HG03066 (cell line): ENCODE measurements around the gene C2orf49.

Source experiments
- ATAC-seq: cut with Tn5 transposase; IDR thresholded peaks from one replicate; pipeline ENCODE4 v1.9.1; 2021; ENCODE audit warnings: low read depth; ENCODE audit not compliant: unreplicated experiment

C2orf49 gene

DNA sequence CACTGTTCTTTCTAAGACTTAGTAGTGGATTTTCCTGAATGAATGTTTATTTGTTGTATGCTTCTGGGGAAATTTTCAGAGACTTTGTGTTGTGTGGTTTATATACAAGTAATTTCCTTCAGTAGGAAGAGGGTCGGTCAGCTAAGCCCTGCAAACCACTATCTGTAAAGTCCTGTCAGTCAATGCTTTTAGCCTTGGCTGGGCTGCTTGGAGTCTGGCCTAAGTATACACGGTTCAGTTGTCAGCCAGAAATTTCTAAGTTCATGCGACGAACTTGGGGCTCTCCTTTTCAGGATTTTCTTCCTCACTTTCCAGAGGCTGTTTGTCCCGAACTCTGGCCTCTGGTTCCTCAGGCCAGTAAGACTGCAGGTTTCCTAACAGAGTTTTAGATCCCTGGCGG is 21.3 kb downstream of the C2orf49 start:
- no peak for ATAC-seq

DNA sequence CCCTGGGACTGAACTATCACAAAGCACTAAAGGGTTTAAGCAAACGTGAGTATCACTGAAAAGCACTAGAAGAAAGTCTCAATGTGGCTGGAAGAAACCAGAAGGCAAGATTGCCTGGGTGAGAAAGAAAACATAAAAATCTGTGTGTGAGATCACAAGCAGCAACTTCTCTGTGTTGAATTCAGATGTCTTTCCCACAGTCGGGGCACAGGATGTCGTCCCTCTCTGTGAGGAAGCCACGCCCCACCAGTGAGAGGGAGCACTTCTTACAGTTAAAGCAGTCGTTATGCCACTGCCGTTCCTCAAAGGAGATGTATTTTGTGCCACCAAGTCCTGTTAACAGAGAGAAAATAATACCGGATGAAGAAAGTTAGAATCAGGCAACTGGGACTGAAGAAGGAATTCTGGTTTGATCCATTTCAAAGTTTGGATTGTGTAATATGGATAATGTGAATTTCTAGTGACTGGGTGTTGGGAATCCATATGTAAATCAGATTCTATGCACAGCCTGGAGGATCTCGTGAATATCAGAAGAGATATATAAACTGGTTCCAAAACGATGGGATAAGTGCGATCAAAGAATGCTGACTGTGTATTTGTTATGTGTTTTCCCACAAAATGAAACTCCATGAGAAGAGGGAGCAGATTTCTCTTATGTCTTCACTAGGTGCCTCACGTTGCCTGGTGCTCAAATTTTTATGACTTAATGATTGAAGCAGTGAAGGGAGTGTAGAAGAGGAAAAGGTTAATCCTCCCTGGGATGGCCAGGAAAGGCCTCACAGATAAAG is 24.0 kb downstream of the C2orf49 start:
- no peak for ATAC-seq

DNA sequence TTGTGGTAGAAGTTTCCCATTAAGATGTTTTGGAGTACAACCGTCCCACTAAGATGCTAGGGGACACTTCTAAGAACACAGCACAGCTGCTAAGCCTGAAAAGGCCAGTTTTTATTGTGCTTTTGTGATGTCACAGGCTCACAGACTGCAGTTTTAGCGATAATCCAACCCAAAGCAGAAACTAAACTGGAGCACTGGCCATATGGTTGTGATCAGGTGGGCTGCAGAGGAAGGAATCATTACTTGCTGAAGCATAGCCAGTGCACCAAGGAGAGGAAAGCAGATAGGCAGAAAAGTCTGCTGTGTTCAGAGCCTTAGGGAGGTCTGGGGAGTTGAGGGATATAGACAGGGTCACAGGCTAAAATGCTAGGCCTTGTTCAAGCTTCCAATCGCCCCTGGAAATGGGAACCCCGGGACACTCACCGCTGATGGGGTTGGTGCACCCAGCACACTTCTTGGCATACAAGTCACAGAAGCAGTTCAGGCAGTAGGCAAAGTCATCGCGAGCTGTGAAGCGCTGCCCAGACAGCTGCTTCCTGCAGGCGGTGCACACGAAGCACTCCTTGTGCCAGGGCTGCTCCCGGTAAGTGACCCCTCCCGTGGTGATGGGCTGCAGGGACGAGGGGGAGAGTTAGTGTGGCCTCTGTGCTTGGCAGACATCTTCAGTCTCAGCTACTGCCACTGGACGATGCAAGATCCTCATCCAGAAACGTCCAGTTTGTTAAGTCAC is 25.7 kb downstream of the C2orf49 start:
- no peak for ATAC-seq

DNA sequence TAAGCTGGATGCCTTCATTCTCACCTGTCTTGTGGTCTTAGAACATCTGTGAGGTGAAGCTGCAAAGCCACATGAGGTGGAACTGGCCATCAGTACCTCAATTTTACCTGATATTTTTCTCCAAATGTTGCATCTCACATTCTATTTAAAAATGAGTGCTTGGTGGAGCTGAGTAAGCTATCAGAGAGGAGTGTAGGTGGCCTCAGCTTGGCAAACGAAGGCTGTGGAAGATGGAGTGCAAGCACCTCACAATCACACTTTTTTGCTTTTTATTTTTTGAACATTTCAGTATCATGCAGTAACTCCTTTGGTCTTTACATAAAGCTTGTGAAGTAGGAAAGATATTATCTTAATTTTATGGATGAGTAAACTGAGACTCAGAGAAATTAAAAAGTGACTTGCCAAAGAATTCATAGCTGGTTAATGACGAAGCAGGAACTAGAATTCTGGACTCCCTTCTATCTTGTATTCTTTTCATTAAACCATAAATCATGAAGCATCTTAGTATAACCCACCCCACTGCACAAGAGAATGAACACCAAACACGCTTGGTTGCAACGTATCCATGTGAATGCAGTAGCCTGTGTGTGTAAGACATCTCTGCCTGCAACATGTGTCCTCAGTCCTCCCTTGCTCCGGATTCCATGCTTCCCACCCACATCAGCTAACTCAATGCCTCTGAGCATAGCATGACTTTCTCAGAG is 27.2 kb downstream of the C2orf49 start:
- ATAC-seq = no peak

DNA sequence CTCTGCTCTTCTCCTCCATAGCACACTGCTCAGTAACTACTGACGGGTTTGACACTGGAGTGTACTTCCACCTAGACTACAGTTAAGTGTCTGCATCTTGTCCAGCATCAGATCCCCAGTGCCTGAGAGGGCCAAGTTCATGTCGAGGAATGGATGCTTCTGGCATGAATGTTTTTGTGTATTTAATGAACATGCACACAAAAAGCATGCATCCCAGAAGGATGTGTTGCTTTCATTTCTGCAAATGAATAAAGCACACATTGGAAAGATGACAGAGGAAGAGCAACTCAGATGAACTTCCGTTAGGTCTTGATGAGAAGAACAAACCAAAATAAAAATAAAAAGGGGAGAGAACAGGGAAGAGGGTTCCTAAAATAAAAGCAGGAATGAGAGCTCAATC is 27.9 kb downstream of the C2orf49 start:
- no peak for ATAC-seq

DNA sequence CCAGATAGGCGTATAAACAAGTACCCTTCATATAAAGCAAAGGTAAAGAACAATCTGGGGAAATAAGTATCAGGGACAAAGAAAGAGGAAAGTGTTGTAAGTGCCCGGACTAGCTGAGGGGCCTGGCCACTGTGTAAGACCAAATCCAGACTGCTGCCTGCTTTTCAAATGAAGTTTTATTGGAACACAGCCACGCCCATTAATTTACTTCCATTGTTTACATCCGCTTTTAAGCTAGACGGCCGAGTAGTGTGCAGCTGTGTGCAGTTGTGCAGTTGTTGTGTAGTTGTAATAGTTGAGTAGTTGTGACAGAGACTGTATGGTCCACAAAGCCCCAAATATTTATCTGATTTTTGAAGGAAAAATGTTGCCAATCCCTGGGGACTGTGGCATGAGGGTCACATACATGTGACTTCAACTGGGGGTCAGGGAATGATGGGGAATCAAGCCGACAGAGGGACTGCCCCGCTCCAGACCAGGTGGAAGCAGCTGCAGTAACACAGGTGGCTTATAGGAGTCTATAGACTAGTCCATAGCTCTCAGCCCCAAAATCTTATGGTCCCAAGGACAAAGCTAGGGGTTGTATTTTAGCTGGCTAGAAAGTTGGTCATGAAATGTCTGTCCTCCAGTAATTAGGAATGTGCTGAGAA is 31.5 kb downstream of the C2orf49 start:
- no peak for ATAC-seq

DNA sequence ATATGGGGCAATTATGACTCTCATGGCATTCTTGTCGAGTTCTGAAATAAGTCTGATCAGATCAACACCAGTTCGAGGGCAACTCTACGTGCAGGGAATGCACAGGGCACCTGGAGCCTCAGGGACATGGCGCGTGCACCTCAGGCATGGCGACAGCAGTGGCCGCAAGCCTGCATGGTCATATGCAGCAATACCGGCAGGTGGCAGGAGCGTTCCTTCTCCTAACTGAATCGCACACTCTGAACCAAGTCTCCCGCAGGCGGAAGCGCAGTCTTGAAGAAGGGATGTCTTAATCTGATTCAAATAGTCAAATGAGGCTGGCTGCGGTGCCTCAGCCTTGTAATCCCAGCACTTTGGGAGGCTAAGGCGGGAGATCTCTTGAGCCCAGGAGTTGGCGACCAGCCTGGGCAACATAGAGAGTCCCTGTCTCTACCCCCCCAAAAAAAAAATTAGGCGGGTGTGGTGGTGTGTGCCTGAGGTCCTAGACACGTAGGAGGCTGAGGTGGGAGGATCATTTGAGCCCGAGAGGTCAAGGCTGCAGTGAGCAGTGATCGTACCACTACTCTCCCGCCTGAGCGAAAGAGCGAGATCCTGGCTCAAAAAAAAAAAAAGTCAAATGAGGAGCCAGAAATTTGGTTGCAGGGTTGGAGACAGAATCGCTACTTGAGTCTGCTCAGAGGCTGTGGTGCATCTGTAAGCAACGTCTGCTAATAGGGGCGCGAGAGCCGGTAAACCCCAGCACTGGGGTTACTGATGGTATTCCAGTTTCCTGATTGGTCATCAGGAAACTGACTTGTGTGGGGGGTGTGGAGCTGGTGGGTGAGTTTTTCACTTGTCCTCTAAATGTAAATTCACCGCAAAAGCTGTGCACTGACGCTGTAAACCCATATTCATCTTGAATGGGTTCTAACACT is 32.7 kb downstream of the C2orf49 start:
- ATAC-seq = peak; percentile 85

DNA sequence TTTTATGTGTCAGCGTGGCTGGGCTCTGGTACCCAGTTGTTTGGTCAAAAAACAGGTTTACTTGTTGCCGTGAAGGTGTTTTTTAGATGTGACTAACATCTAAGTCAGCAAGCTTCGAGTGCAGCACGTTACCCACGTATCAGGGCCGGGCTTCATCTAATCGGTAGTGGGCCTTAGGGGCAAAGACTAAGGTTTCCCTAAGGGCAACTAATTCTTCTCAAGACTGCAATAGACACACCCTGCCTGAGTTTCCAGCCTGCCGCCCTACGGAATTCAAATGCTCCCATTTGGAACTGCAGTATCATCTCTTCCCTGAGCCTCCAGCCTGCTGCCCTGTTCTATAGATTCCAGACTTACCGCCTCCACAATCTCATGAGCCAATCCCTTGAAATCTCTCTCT is 33.8 kb downstream of the C2orf49 start:
- ATAC-seq = no peak

DNA sequence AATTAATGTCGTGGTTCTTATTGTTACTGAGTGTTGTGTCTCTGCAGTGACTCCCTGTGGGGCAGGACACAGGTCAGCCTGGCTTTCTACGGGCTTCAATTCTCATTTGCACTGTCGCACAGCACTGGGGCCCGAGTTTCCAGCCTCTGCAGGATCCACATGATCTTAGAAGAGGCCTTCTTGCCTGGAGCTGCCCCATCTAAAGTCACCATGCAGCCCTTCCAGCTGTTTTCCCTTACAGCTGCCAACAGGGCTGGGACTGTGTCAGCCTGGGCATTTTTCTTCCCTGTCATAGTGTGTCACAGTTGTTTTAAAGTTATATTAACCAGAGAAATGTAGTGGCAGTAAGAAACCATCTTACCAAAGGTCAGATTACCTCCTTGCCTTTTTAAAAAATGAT is 34.5 kb downstream of the C2orf49 start:
- ATAC-seq = no peak

DNA sequence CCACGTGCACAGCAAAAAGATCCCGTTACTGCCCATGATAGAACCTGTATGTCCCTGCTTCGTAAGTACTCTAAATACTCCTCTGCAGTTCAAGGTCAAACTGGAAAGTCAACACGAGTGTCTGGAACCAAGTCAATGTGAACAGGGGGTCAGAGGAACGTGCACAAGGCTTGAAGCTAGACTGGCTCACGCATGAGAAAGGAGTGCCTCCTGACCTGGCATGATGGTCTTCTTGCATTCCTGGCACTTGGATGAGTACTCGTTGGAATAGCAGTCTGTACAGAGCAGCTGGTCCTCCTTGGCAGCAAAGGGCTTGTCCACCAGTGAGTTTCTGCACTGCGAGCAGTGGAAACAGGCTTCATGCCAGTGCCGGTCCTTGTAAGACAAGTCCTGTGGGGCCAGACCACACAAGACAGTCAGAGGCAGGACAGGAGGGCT is 36.0 kb downstream of the C2orf49 start:
- peak; percentile 8 for ATAC-seq

DNA sequence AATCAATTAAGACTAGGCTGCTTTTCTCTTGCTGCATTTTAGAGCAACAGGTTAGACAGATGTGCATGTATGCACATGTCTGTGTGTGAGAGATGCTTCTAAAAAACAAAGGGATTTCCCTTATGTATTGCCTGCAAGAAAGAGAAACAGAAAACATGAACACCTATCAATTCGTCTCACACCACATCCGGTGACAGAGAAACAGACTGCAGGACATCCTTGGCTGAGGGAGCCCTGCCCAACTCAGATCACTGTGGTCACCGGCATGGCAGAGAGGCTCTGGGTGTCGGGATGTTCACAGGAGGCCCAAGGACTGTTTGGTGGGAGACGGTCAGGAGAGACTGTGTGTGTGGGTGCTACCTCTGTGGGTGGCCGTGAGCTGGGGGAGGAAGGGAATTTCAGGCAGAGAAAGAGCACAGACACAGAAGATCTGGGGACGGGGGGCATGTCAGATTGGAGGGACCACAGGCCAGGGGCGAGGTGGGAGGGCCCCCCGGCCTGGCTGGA is 36.6 kb downstream of the C2orf49 start:
- ATAC-seq = peak; percentile 79

DNA sequence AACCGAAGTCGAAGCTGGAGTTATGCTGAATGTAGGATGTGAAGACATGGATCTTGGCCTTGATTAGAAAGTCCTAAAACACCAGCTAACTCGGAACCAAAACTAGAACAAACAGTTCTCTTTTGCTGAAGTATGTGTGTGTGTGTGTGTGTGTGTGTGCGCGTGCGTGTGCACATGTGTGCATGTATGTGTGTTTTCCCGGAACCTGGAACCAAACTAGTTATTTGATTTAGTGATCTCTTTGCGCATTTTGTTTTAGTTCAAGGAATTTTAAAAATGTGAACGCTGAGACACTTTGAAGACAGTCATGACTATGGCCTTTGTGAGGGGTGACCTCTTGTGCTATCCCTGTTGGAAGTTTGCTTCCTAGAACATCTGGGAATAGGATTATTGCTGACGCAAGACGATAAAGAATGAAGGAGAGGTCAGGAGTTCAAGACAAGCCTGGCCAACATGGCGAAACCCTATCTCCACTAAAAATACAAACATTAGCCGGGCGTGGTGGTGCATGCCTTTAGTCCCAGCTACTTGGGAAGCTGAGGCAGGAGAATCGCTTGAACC is 37.7 kb downstream of the C2orf49 start:
- ATAC-seq = no peak

DNA sequence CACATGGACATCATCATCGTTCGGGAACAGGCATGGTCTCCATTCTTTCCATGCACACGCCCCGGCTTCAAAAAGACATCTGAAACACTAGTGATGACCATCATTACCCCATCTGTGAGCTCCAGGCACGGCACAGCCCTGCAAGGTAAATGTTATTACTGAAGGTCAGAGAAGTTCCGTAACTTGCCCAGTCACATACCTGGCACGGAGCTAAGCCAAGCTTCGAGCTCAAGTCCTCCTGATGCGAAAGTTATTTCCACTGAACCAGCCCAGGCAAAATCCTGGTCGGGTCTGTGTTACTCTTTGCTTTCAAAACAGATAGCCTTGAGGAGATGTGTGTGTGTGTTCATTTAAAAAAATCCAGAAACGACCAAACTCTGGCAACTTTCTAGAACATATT is 38.7 kb downstream of the C2orf49 start:
- no peak for ATAC-seq

DNA sequence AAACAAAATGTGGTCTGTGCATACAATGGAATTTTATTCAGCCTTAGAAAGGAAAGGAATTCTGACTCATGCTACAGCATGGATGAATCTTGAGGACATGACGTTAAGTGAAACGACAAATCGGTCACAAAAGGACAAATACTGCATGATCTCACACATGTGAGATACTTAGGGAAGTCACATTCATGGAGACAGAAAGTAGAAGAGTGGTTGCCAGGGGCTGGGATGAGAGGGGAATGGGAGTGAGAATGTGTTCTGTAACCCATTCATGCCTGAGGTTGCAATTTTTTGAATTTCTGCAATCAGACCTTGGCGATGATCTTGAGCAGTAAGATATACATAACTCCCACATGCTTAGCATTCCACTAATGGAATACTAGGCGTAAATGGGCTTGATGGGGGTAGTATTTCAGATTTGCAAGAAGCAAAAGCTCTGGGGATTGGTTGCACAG is 39.5 kb downstream of the C2orf49 start:
- no peak for ATAC-seq

DNA sequence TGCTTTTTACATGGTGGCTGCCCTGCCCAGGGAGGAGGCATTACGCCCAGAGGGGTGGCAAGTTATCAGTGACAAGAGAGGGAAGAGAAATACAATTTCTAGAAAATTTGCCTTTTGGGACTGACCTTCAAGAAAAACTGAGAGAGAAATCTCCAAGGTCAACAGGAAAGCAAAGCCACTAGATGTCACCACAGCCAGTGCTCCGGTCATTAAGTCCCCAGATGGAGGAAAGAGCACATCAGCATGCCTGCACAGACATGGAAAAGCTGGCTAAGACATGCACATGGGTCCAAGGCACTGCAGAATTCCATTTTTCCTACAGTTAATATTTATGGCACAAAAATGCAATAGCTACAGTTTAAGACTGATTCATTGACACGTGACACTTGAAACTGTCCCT is 40.5 kb downstream of the C2orf49 start:
- ATAC-seq = no peak

DNA sequence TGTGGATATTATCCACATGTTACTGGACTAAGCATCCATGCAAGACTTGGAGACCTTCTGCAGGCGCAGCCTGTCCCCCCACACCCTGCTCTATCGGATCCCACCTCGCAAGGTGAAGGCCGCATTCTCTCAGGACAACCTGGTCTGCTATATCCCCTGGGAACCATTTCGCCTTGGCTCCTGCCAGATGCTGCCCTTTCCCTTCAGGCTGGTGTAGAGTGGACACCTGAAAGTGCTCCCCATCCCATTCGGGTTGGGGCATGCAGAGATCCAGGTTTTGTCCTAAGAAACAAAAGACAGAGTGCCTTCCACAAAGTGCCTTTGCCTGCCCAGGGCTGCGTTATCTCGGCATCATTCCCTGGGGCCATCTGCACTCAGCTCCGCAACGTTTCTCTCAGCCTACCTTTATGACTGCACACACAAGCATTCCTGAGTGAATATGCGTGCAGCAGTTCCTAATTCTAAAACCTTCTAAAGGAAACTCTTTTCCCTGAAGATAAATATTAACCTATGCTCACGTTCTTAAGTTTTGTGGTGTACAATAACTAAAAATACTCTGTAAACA is 41.0 kb downstream of the C2orf49 start:
- ATAC-seq = no peak

DNA sequence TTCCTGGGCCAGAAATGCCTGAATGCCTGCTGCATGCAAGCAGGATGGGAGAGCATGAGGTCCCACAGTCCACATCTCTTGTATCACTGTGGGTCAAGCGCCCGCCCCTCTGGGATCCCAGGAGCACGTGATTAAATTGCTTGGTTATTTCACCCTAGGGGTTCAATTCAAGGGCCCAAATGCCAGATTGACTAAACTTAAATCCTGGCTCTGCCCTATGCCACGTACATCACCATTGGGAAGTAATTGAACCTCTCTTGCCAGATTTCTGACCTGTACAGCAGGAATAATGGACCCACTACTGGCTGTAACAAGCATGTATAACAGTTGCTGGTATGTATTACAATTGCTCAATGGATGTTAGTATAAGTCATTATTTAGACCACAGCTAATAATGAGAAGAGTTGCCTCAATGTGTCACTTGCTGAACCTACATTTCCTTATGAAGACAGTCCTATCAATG is 41.6 kb downstream of the C2orf49 start:
- ATAC-seq = no peak

DNA sequence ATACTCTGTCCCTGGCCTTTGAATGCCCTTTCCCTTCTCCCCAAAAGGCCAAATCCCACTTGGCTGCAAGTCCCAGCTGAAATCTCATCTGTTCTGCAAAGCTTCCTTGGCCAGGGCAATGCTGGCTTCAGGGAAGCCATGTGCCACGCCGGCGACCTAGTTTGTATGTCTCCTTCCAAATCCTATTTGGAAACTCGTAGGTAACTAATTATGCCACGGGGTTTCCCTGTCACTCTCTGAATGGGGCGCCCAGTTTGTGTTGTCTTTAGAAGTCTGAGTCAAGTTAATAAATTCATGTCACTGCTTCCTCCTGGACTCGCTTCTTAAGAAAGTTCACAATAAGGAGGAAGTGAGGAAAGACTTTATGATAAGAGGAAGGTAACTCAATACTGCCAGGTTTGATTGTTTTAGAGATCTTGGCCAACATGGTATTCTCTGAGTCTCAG is 42.4 kb downstream of the C2orf49 start:
- ATAC-seq = no peak
